G401.6 (cell line): ENCODE measurements around the gene PRDM2.

Experiments
- FAIRE-seq: peaks from 2 replicates; lab custom pipeline; 2012; peaks lifted over from hg19 to GRCh38; lab: Jason Lieb, UNC

PRDM2 gene

GRCh38 chr1:13819642-13820041 is 119.7 kb downstream of the PRDM2 start:
- no peak for FAIRE-seq

GRCh38 chr1:13820055-13820454 is 120.1 kb downstream of the PRDM2 start:
- no peak for FAIRE-seq

- FAIRE-seq = no peak
These were observed 120.5 kb downstream of the PRDM2 start for GRCh38 chr1:13820456-13820855.

- no peak for FAIRE-seq
These were observed 123.3 kb downstream of the PRDM2 start for GRCh38 chr1:13823126-13823880.

- FAIRE-seq = no peak
These were observed 123.9 kb downstream of the PRDM2 start for GRCh38 chr1:13823936-13824335.

GRCh38 chr1:13824626-13825025 is 124.6 kb downstream of the PRDM2 start:
- FAIRE-seq = no peak

- FAIRE-seq = no peak
These were observed 125.0 kb downstream of the PRDM2 start for GRCh38 chr1:13825033-13825432.

- no peak for FAIRE-seq
These were observed 126.0 kb downstream of the PRDM2 start for GRCh38 chr1:13826009-13826408.

GRCh38 chr1:13826591-13826990 is 126.6 kb downstream of the PRDM2 start:
- FAIRE-seq = no peak

GRCh38 chr1:13828454-13829151 is 128.6 kb downstream of the PRDM2 start:
- FAIRE-seq = no peak

- no peak for FAIRE-seq
These were observed 129.3 kb downstream of the PRDM2 start for GRCh38 chr1:13829152-13829769.

GRCh38 chr1:13830170-13830569 is 130.2 kb downstream of the PRDM2 start:
- no peak for FAIRE-seq

- no peak for FAIRE-seq
These were observed 130.8 kb downstream of the PRDM2 start for GRCh38 chr1:13830616-13831280.

- no peak for FAIRE-seq
These were observed 132.1 kb downstream of the PRDM2 start for GRCh38 chr1:13832100-13832499.

GRCh38 chr1:13832536-13832935 is 132.5 kb downstream of the PRDM2 start:
- FAIRE-seq = no peak

- no peak for FAIRE-seq
These were observed 136.1 kb downstream of the PRDM2 start for GRCh38 chr1:13836136-13836535.

GRCh38 chr1:13836631-13837030 is 136.6 kb downstream of the PRDM2 start:
- no peak for FAIRE-seq

GRCh38 chr1:13838236-13838635 is 138.2 kb downstream of the PRDM2 start:
- no peak for FAIRE-seq

GRCh38 chr1:13842497-13842896 is 142.5 kb downstream of the PRDM2 start:
- FAIRE-seq = no peak

GRCh38 chr1:13851726-13852125 is 151.7 kb downstream of the PRDM2 start:
- FAIRE-seq = no peak

- no peak for FAIRE-seq
These were observed 155.6 kb downstream of the PRDM2 start for GRCh38 chr1:13855554-13855953.

GRCh38 chr1:13860031-13860430 is 160.0 kb downstream of the PRDM2 start:
- no peak for FAIRE-seq

- FAIRE-seq = no peak
These were observed 164.8 kb downstream of the PRDM2 start for GRCh38 chr1:13864760-13865159.
